Measurements from ENCODE around the gene EIF3A.

EIF3A gene

DNA sequence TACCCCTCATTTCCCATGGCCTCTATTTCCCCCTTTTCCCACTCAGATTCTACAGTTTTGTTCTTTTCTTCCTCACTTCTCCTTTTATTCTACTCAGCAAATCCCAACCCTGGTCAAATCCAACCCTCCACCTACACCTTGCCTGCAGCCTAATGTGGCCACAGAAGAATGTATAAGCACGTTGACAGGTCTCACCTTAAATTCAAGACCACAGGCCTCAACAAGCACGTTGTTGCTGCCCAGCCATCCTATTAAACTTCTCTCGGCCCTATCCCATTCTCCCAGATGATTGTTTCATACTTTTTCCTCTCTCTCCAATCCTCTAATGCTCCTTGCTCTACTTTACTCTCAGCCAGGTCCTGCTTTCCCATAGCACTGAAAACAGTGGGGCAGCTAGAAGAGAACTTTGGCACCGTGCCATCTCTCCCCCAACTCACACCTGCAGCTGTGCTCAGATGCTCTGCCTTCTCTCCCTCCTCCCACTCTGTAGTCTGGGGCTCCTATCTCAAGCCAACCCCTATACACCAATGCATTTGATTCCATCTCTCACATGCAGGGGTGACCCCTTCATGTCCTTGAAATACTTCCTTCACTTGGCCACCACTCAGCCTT is 6.8 kb upstream of the EIF3A start:
- TF ChIP-seq, protein P1, sequence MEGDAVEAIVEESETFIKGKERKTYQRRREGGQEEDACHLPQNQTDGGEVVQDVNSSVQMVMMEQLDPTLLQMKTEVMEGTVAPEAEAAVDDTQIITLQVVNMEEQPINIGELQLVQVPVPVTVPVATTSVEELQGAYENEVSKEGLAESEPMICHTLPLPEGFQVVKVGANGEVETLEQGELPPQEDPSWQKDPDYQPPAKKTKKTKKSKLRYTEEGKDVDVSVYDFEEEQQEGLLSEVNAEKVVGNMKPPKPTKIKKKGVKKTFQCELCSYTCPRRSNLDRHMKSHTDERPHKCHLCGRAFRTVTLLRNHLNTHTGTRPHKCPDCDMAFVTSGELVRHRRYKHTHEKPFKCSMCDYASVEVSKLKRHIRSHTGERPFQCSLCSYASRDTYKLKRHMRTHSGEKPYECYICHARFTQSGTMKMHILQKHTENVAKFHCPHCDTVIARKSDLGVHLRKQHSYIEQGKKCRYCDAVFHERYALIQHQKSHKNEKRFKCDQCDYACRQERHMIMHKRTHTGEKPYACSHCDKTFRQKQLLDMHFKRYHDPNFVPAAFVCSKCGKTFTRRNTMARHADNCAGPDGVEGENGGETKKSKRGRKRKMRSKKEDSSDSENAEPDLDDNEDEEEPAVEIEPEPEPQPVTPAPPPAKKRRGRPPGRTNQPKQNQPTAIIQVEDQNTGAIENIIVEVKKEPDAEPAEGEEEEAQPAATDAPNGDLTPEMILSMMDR (IDR thresholded peaks at IDR 0.05; ENCODE audit: insufficient read depth, low read length, missing control alignments) = no peak
- no peak overlapping the region for H3K4me3 ChIP-seq (ENCODE audit: low read depth, low read length)
- ChIA-PET POLR2A (no interaction called here), CTCF (no interaction called here)
- DNase-seq (ENCODE audit: low read depth, low spot score) = no peak

DNA sequence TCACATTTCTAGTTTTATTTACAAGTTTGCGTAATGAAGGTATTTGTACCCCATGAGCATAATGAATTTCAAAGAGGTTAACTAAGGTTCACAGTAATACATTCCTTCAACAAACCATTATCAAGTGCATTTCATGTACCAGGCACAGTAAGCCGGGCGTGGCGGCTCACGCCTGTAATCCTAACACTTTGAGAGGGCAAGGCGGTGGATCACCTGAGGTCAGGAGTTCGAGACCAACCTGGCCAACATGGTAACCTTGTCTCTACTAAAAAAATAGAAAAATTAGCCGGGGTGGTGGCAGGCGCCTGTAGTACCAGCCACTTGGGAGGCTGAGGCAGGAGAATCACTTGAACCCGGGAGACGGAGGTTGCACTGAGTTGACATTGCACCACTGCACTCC is 4.3 kb upstream of the EIF3A start:
- DNase-seq (ENCODE audit: low read depth, low spot score) = no peak
- no peak overlapping the region for H3K4me3 ChIP-seq (ENCODE audit: low read depth, low read length)
- CTCF ChIA-PET = no interaction called here
- POLR2A ChIA-PET = no interaction called here
- TF ChIP-seq, protein P1 (IDR thresholded peaks at IDR 0.05; ENCODE audit: insufficient read depth, low read length, missing control alignments) = no peak

DNA sequence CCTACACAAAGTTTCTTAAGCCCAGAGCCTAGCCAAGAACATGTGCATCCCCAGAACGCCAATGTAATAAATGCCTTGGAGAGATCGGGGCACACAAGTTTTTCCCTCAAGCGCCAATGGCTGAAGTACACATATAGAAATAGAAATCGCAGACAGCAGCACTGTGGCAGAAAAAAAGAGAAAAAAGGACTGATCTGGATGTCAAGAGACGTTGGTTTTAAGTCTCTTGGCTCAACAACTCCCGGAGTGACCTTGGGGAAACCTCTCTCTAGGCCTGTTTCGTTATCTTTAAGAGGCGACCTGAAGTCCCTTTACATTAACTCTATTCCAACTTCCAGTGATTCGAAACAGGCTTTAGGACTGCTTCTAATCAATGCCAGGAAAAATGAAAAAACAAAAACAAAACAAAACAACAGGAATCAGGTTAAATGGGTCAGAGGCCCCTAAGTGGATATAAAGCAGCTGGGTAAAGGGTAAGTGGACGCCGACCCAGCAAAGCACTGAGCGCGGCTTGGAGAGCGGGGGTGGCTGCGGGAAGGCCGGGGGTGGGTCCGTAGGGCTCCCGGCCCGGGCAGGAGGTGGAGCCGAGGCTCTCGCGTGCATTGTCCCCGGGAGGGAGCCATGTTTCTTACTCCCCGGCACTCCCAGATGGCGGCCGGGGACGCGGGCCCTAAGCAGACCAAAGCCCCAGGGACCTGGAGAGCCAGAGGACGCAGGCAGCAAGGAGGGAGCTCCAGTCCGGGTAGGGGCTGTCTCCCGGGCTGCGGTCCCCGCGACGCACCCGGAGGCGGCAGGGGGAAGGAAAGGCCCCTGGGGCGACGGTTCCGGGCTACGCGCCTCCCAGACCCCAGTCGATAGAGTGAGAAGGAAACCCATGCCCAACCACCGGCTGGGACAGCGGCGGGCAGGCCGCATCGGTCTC is 757 bp downstream of the EIF3A start:
- ChIA-PET CTCF (interaction anchor here (1.1 kb wide), 1 partner anchor 24 kb away, joined by 3 read pairs; the partner anchor contains the start of gene DENND10), POLR2A (interaction anchor here (1.1 to 1.5 kb wide), 2 partner anchors 24 to 32 kb away, joined by 3 to 8 read pairs; partner anchors contain the start of gene DENND10)
- no peak for DNase-seq (ENCODE audit: low read depth, low spot score)
- TF ChIP-seq, protein P1 (IDR thresholded peaks at IDR 0.05; ENCODE audit: insufficient read depth, low read length, missing control alignments) = no peak
- peak overlapping the region; percentile 94 for H3K4me3 ChIP-seq (ENCODE audit: low read depth, low read length)

DNA sequence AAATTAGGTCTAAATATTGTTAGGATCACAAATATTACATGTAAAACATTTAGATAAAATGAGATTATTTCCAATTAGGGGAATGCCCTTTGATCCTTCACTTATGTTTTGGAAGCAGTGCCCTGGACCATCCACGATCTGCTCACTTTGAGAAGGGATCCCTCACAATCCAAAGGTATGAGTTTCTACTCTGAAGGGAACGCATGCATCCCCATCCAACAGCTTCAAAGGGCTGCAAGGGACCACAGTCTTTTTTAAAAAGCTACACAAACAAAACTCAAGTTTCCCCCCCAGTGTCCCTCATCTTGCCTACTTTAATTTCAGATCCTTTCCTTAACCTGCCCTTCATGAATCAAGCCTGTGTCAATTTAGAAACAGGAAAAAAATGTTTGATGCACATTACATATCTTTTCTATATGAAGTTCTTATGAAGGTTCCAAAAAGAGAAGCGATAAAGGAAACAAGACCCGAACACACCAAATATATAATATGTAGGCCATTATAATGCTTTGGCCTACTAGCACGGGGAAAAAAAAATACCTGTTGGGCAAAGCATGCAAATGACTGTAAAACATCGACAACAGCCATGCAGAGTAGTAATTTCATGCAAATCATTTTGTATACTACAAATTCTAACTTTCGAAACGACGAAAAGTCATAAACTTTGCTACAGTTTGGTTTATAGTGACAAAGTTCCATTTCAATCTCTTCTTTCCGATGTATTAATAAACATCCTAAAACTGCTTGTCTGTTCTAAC is 2.0 kb downstream of the EIF3A start:
- ChIA-PET CTCF (interaction anchor here (1.1 kb wide), 1 partner anchor 26 kb away, joined by 3 read pairs; the partner anchor contains the start of gene DENND10), POLR2A (no interaction called here)
- no peak for DNase-seq (ENCODE audit: low read depth, low spot score)
- TF ChIP-seq, protein P1 (IDR thresholded peaks at IDR 0.05; ENCODE audit: insufficient read depth, low read length, missing control alignments) = no peak
- peak overlapping the region; percentile 94 for H3K4me3 ChIP-seq (ENCODE audit: low read depth, low read length)

DNA sequence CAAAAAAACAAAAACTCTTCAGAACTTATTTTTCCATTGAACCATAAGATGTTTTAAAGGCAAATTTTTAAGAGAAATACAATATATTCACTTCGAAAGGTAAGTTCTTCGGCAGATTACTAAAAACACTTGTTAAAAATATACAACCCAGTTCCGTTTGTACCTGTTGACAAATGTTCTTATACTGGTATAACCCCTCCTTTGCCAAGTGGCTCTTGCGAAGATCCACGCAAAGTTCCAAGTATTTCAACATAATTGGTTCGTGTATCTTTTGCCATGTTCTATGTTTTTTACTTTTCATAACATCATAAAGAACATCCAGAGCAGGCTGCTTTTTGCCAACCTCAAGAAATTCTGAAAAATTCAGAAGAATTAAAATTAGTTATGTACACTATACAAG is 7.0 kb downstream of the EIF3A start:
- TF ChIP-seq, protein P1 (IDR thresholded peaks at IDR 0.05; ENCODE audit: insufficient read depth, low read length, missing control alignments) = no peak
- POLR2A ChIA-PET = no interaction called here
- H3K4me3 ChIP-seq (ENCODE audit: low read depth, low read length) = no peak overlapping the region
- DNase-seq (ENCODE audit: low read depth, low spot score) = no peak
- CTCF ChIA-PET = no interaction called here

Measured in AG04449 (cell line).